GM21737 (cell line): ENCODE data around the gene EZH1.

Experiments
- ATAC-seq: cut with Tn5 transposase; IDR thresholded peaks from one replicate; pipeline ENCODE4 v1.9.1; 2021; ENCODE audit warnings: mild to moderate bottlenecking, moderate library complexity; ENCODE audit not compliant: unreplicated experiment

EZH1 gene

GRCh38 chr17:42725143-42725542, 19.7 kb downstream of the EZH1 start:
- no peak for ATAC-seq

- ATAC-seq: no peak
Measured at GRCh38 chr17:42723636-42724035, 21.2 kb downstream of the EZH1 start.

- no peak for ATAC-seq
Measured at GRCh38 chr17:42720996-42721583, 23.8 kb downstream of the EZH1 start.

- ATAC-seq: no peak
Measured at GRCh38 chr17:42709561-42709960, 35.3 kb downstream of the EZH1 start.

GRCh38 chr17:42708588-42708987, 36.3 kb downstream of the EZH1 start:
- no peak for ATAC-seq

- no peak for ATAC-seq
Measured at GRCh38 chr17:42706732-42707131, 38.1 kb downstream of the EZH1 start.

GRCh38 chr17:42704837-42705494, 39.9 kb downstream of the EZH1 start:
- ATAC-seq: peak; percentile 70

- peak; percentile 14 for ATAC-seq
Measured at GRCh38 chr17:42704490-42704836, 40.4 kb downstream of the EZH1 start.

GRCh38 chr17:42702446-42702845, 42.4 kb downstream of the EZH1 start:
- ATAC-seq: no peak

GRCh38 chr17:42700586-42701289, 44.1 kb downstream of the EZH1 start:
- no peak for ATAC-seq

GRCh38 chr17:42699415-42699740, 45.5 kb downstream of the EZH1 start:
- ATAC-seq: no peak

GRCh38 chr17:42698736-42699414, 46.0 kb downstream of the EZH1 start:
- ATAC-seq: no peak

GRCh38 chr17:42697108-42697811, 47.6 kb downstream of the EZH1 start:
- ATAC-seq: no peak

GRCh38 chr17:42695500-42695899, 49.3 kb downstream of the EZH1 start:
- no peak for ATAC-seq

- ATAC-seq: no peak
Measured at GRCh38 chr17:42694524-42694923, 50.3 kb downstream of the EZH1 start.

GRCh38 chr17:42692489-42692888, 52.4 kb downstream of the EZH1 start:
- ATAC-seq: no peak

GRCh38 chr17:42691021-42691545, 53.8 kb downstream of the EZH1 start:
- ATAC-seq: no peak

GRCh38 chr17:42690596-42690995, 54.2 kb downstream of the EZH1 start:
- no peak for ATAC-seq

GRCh38 chr17:42687707-42688320, 57.0 kb downstream of the EZH1 start:
- no peak for ATAC-seq

GRCh38 chr17:42686520-42687128, 58.2 kb downstream of the EZH1 start:
- no peak for ATAC-seq
